GM21515 (cell line): ENCODE data around the gene MRPS9.

Experiments
- ATAC-seq: cut with Tn5 transposase; IDR thresholded peaks from one replicate; pipeline ENCODE4 v1.9.1; 2021; ENCODE audit not compliant: unreplicated experiment

The MRPS9 gene

DNA sequence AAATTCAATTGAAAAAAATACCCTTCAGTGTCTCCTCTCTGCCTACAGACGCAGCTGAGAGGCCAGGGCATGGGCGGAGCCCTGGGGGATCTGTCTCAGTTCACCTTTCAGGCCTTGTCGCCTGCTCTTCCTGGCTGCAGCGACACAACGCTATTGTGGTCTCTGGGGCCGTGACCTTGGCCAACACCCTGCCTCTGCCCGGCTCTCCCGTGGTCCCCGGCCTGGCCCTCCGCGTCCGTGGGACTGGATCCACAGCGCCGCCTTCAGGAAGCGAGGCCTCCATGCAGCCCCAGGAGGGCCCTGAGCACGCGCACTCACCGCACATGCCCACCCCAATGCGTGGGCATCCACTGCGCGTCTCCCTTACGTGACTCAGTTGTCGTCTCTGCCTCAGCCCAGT, 81.1 kb downstream of the MRPS9 start:
- ATAC-seq: no peak

- ATAC-seq: no peak
These were observed 83.6 kb downstream of the MRPS9 start for GRCh38 chr2:105121434-105121833.

GRCh38 chr2:105125428-105125827, 87.6 kb downstream of the MRPS9 start:
- no peak for ATAC-seq

- ATAC-seq: no peak
These were observed 88.1 kb downstream of the MRPS9 start for GRCh38 chr2:105125920-105126319.

- ATAC-seq: no peak
These were observed 88.5 kb downstream of the MRPS9 start for GRCh38 chr2:105126336-105126735.

DNA sequence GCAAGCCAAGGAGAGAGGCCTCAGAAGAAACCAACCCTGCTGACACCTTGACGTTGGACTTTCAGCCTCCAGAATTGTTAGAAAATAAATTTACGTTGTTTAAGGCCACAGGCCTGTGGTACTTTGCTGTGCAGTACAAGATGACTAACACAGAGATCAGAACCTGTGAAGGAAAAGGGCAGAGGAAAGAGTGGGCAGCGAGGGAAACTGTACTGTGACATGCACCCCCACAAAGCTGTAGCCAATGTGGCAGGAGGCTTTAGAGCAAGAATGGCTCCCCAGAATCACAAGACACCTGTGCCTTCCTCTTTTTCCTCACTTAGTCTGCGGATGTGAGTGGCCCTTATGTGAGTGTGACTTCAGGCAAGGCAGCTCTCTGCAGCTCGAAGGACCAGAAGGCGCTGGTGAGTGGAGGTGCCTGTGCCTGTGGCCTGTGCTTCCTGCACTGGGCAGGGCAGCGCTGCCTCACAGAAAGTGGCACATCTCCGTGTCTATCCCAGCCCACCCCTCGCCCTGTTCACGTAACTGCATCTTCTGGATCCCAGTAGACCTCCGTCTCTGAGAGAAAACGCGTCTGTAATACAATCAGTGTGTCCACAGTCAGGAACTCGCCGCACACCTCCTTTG, 89.5 kb downstream of the MRPS9 start:
- ATAC-seq: no peak

DNA sequence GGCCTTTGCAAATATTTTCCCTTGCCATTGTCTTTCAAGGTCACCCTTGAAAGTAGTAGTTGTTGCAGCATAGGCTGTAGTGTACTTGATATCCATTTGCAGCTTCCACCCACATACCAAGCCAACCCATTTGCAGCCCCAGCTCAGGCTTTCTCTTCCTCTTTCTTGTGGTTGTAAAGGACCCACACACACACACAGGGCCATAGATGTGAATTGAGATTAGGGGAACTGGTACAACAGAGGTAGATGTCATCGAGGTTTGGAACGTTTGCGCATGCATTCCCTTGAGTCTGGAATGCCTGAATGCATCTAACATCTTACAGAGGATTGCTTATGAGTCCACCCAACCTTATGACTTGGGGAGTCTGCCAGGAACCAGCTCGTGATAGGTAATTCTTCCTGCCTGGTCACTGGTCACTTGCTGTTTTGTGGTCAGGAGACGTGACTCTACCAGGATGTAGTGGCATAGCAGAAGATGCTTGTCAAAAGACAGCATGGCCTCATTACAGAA, 91.9 kb downstream of the MRPS9 start:
- ATAC-seq: peak; percentile 94

GRCh38 chr2:105130546-105130945, 92.7 kb downstream of the MRPS9 start:
- no peak for ATAC-seq

- ATAC-seq: no peak
These were observed 96.2 kb downstream of the MRPS9 start for GRCh38 chr2:105134081-105134480.

DNA sequence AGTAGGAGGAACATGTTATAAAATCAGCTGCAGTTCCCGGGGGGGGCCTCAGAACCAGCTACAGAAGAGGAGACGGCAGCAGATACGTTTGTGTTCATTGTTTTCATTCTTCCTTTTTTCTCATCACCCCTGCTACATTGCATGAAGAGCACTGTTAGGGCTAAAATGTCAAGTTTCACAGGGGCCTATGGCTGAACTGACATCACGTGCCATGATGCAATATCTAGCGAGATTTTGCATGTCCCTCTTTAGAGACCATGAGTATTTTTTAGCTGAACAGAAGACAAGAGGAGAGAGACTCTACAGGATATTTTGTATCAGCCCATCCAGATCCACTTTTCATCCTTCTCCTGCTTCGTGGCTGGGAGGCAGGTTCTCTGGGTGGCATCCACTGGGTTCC, 97.6 kb downstream of the MRPS9 start:
- ATAC-seq: no peak

GRCh38 chr2:105136394-105136793, 98.5 kb downstream of the MRPS9 start:
- no peak for ATAC-seq

GRCh38 chr2:105138643-105139042, 100.8 kb downstream of the MRPS9 start:
- ATAC-seq: no peak

GRCh38 chr2:105139556-105140239, 101.8 kb downstream of the MRPS9 start:
- ATAC-seq: no peak

GRCh38 chr2:105140240-105140568, 102.3 kb downstream of the MRPS9 start:
- ATAC-seq: no peak

- ATAC-seq: no peak
These were observed 103.3 kb downstream of the MRPS9 start for GRCh38 chr2:105141099-105141614.

DNA sequence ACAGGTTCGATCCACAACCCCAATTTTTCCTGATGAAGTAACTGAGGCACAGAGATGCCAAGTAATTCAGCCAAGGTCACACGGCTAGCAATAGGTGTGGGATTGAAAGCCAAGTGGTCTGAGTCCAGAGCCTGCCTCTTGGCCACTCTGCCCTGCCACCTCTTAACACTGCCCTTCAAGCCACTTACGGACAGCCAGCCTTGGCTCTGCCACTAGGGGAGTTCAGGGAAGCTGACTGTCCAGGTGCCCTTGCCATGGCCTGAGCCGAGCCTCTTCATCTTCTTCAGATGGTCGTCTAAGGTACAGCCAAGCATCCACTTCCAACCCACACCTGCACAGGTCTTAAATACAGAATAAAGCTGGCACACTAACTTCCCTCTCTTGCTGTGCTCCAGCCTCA, 104.4 kb downstream of the MRPS9 start:
- no peak for ATAC-seq

GRCh38 chr2:105143094-105143466, 105.2 kb downstream of the MRPS9 start:
- no peak for ATAC-seq

DNA sequence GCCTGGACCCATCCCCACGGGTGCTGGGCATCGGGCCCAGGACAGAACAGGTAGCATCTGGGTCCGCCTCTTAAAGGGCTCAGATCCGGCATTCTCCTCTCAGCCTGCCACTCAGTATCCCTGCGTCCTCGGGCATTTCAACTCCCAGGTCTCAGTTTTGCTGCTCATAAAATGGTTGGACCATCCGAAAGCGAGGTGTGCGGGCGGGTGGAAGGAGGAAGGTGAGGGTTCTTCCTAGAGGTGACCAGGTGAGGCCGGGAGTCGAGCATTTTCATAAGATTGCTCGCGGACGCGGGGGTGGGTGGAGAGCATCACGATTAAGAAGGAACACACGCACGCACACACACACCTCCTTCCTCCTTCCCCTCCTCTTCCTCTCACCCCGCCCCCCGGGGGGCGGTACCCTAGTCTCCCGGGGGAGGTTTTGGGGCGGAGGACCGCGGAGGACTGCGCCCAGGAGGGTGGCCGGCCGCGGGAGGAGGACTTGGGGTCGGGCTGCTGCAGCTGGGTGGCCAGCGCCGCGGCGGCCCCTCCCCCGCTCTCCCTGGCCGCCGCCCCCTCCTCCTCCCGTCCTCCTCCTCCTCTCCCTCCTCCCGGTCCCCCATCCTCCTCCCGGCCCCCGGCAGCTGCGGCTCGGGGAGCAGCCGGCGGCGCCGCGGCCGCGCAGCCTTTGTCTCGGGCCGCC, 105.7 kb downstream of the MRPS9 start:
- peak; percentile 52 for ATAC-seq

DNA sequence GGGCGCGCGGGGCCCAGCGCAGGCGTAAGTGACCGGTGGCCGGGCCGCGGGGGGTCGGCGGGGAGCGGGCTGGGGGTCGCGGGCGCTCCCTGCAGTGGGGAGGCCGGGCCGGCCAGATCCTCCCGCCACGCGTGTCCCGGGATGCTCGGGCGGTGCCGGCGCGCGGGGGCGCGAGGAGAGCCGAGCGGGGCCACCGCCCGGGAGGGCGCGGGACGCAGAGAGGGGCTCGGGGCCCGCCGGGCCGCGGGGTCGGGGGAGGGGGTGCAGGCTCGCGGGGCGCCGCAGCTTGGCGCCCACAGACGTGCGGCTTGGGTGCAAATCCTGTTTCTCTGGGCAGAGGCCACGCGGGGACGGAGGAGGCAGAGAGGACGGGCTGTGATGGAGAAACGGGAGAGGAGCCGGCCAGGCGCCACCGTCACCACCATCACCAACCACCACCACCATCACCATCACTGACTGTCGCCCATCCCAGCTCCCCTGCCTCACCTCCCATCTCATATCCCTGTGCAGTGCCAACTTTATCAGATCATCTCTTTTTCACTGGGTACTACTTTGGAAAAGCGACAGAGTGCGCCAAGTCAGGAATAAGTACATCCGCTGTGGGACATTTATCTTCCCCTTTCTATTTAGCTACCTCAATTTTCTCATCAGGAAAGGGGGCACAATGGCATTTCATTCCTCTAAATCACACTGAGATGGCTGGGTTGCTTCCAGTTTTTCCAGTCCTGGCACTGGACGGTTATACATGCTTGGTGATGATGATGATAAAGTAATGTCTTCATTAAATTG, 106.5 kb downstream of the MRPS9 start:
- peak; percentile 5 for ATAC-seq

GRCh38 chr2:105144941-105145300, 107.1 kb downstream of the MRPS9 start:
- peak; percentile 39 for ATAC-seq

DNA sequence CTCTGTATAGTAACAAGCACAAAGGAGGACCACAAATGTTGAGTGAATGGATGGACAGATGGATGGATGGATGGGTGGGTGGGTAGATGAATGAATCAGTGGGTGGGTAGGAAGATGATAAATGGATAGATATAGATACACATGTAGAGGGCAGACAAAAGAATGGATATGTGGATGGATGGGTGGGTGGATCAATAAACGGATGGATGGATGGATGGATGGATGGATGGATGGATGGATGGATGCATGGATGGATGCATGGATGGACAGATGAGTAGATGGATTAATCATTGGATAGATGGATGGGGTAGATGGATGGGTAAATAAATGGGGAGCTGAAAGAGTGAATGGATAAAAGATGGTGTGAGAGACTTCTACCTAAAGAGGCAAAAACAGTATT, 111.4 kb downstream of the MRPS9 start:
- ATAC-seq: no peak
